Fibroblast of villous mesenchyme (primary cell): ENCODE data around the gene TRIAP1. TPM values are rescaled to one million over a fixed set of nuclear protein-coding genes. Genes with fewer than 3 reads are reported as not detected.

Experiments used
- DNase-seq: peaks from one replicate; pipeline ENCODE4 v3.0.0-alpha.2; 2010; ENCODE audit warnings: low read depth
- H3K4me3 ChIP-seq: 2 replicates; pipeline ENCODE4 v1.5.1; 2011; ENCODE audit warnings: low read depth, mild to moderate bottlenecking, low read length
- total RNA-seq: library from RNA; depleted of rRNA; stranded (reverse); fragments of >200 nt; gene quantifications from 2 replicates; pipeline ENCODE4 v1.2.3, GENCODE V29; 2012
- TF ChIP-seq, protein P1 (sequence below): IDR thresholded peaks from 2 replicates; pipeline ENCODE4 v1.5.1; 2012; ENCODE audit warnings: low read depth, mild to moderate bottlenecking, low read length; ENCODE audit not compliant: insufficient read depth

The TRIAP1 gene
- total RNA-seq, 1 donor, result 30.7 TPM

DNA sequence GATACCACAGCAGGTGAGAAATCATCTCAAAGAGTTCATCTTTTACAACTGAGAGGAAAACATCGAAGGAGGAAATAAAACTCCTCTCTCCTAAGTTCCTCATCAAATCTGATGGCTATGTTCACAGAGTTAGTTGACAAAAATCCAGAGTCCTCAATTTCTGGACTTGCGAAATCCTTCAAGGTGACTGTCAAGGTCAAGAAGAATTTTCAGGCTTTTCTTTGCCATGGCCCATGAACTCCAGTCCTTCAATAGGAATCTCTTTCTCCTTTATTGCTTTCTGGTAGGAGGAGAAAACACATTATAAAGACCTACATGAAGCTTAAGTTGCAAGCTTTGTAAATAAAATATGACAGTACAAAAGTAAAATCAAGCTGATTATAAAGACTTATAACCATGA, 1.5 kb downstream of the TRIAP1 start:
- TF ChIP-seq, protein P1, sequence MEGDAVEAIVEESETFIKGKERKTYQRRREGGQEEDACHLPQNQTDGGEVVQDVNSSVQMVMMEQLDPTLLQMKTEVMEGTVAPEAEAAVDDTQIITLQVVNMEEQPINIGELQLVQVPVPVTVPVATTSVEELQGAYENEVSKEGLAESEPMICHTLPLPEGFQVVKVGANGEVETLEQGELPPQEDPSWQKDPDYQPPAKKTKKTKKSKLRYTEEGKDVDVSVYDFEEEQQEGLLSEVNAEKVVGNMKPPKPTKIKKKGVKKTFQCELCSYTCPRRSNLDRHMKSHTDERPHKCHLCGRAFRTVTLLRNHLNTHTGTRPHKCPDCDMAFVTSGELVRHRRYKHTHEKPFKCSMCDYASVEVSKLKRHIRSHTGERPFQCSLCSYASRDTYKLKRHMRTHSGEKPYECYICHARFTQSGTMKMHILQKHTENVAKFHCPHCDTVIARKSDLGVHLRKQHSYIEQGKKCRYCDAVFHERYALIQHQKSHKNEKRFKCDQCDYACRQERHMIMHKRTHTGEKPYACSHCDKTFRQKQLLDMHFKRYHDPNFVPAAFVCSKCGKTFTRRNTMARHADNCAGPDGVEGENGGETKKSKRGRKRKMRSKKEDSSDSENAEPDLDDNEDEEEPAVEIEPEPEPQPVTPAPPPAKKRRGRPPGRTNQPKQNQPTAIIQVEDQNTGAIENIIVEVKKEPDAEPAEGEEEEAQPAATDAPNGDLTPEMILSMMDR, result no peak
- no peak overlapping the region for H3K4me3 ChIP-seq
- DNase-seq, result no peak

DNA sequence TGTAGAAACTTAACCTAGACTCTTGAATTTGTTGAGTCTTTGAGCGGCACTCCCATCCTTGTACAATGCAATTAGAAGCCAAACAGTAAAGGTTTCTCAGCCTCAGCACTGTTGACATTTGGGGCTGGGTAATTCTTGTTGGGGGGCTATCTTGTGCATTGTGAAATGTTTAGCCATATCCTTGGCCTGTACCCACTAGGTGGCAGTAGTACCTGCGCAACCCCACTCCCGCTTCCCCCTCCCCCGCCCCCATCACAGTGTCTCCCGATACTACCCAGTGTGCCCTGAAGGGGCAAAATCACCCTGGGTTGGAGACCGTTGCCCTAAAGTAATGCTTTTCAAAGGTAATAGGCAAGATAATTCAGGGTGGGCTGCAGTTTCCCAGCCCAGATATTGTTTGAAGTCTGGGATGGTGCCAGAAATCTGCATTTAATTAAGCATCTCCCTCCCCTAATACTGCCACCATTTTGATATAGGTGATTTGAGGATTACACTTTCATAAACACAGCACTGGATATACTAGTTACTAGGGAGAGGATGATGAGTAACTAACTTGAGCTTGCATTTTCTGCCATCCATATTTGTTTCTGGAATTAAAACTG, 6.4 kb downstream of the TRIAP1 start:
- TF ChIP-seq, protein P1, result peak; percentile 48
- H3K4me3 ChIP-seq, result no peak overlapping the region
- DNase-seq, result peak; percentile 63

DNA sequence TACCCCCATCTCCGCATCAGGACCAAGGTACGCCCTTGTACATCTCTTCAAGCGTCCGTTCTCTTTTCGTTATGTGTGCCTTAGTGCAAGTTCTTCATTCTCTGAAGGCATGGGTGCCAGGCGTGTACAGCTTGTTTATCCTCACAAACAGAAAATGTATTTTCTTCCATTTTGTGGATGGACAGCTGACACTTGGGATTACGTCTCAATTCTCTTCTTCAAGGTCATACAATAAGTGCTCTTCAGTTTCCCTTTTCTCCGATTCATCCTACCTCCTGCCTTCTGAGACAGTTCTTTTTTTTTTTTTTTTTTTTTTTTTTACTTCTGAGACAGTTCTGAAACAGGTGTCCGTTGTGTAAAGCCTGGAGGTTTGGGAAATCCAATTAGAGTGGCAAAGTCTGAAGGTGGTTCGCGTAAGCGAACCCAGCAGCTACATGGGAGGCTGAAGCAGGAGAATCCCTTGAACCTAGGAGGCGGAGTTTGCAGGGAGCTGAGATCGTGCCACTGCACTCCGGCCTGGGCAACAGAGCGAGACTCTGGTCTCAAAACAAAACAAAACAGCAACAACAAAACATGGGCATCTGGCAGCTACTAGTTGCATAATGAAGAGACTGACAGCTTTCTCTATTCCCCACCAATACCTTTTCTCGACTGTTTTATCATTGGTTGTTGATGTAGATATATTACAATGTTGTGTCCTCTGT, 7.5 kb downstream of the TRIAP1 start:
- peak overlapping the region; percentile 89 for H3K4me3 ChIP-seq
- DNase-seq, result no peak
- TF ChIP-seq, protein P1, result no peak

DNA sequence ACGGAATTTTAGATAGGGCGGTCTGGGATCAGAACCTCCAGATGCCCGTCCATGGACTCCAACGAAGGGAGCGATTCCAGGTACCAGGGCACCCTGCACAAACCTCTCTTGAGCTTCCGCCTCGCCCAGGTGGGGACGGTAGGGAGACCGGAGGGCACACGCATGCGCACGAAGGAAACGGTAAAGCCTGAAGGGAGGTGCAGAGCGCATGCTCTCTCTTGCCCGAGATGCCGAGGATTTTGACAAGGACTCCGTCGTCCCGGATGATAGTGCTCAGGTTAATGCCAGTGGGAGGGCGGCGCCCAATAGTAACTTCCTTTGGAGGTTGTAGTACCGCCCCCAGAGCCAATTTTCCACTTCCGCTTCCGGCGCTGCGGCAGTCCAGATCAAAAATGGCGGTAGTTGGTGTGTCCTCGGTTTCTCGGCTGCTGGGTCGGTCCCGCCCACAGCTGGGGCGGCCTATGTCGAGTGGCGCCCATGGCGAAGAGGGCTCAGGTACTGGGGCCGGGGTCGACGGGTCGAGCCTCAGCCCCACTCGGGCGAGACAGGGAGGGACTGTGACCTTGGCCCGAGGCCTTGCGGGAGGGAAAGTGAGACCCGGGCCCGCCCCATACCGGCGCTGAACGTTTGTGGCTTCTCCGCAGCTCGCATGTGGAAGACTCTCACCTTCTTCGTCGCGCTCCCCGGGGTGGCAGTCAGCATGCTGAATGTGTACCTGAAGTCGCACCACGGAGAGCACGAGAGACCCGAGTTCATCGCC, 8.3 kb downstream of the TRIAP1 start, which contains the start of gene COX6A1:
Gene COX6A1 (plus strand): TSS at position 379 of the 760 bp plus-strand sequence. CDS start 14 bp downstream, at position 393.
- TF ChIP-seq, protein P1, result no peak
- peak within 1 kb of the TSS; percentile 89 for H3K4me3 ChIP-seq
- peak; percentile 95 for DNase-seq

DNA sequence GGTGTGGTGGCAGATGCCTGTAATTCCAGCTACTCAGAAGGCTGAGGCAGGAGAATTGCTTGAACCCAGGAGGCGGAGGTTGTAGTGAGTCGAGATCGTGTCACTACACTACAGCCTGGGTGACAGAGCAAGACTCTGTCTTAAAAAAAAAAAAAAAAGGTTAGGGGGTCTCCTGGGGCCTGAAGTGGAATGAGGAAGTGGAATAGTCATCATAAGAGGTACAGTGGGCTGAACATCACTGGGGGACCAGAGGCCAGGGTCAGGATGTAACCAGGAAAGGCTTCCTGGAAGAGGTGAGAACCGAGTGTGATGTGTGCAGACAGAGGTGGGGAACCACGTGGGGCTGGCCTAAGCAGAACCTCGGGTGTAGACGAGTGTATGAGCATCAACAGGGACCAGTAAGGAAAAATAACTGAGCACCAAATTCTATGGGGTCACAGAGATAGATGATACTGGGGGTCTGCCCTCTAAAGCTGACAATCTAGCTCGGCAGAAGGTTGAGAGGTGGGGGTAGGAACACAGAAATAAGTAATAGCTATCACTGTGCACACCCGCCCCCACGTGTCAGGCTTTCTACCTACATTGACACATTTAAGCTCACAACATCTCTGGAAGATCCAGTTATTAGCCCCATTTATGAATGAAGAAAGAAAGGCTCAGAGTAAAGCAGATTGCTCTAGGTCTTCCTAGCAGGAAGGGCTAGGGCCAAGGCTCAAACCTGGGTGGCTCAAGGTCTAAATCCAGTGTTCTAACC, 13.2 kb downstream of the TRIAP1 start:
- no peak overlapping the region for H3K4me3 ChIP-seq
- no peak for DNase-seq
- TF ChIP-seq, protein P1, result no peak

DNA sequence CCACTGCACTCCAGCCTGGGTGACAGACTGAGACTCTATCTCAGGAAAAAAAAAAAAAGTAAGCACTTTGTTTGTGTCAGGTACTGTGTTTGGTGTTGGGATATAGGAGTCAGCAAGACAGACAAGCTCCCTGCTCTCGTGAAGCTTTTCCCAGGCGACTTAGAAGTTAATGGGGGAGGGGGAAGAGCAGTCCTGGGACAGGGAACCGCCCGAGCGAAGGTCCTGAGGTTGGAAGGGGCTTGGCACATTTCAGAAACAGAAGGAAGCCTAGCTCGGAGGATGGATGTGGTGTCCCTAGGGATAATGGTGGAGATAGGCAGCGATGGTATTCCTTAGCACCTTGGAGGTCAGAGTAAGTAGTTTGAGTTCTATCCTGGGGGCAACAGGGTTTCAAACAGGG, 16.8 kb downstream of the TRIAP1 start:
- no peak overlapping the region for H3K4me3 ChIP-seq
- DNase-seq, result no peak
- TF ChIP-seq, protein P1, result no peak
